ENCODE measurements around the gene TULP4. TPM values are rescaled to one million over a fixed set of nuclear protein-coding genes. Genes with fewer than 3 reads are reported as not detected.
"Not testable (repeated sequence)": the region's sequence is repeated elsewhere in the genome, so short reads cannot be mapped to it uniquely, and the experiment has no call there.

Gene TULP4
- total RNA-seq, 4 donors from 2014 or later: 209 to 459 (median 292) TPM

- intact Hi-C loops (cut with DNase I); H3K27ac ChIP-seq; H3K9me3 ChIP-seq; H3K4me1 ChIP-seq; H3K4me3 ChIP-seq (replicated peaks in 1 of 3); DNase-seq; H3K36me3 ChIP-seq; H3K27me3 ChIP-seq: not testable (repeated sequence)
- WGBS, 2 donors: 96 to 97% methylated on average over 7 of the region's 7 CpGs
Measured at GRCh38 chr6:158350731-158351130, 38.5 kb downstream of the TULP4 start.

DNA sequence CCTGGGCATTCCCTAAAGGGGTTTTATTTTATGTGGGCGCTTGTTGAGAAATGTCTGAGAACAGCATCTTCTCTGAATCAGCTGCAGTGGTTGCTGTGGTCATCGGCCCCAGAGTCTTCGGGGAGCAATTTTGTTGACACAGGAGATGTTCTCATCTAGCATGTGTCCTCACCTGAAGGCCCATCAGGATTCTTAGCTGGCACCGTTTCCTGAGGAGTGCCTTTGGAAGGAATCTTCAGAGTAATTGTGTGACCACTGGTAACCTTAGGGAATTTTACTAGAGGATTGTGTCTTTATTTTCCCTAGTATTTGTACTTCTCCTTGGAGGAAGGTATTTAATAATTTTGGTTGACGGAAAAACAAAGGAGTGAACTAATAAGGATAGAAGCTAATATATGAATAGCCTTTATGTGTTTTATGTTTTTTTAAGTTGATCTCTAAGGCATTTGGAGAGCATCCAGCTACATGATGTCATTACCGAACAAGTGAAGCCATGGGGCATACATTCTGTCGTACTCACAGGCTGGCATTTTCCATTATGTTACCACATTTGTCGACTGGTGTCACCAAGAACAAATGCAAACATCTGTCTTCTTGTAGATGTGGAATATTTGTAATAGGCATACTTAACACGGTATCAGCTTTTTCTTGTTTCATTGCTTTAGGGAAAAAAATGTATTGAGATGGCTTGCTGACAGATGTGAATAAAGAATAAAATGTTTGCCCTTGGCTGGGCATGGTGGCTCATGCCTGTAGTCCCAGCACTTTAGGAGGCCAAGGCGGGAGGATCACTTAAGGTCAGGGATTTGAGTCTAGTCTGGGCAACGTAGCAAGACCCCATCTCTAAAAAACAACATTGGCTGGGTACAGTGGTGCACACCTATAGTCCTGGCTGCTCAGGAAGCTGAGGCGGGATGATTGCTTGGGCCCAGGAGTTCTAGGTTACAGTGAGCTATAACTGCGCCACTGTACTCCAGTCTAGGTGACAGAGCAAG is 41.9 kb downstream of the TULP4 start:
- no peaks in the 10 kb centered on the region for H3K9me3 ChIP-seq
- no peak overlapping the region for H3K4me3 ChIP-seq (replicated peaks in 1 of 3)
- H3K27ac ChIP-seq: no peak overlapping the region
- TF ChIP-seq CTCF (IDR thresholded peaks at IDR 0.05) (no peak), POLR2A (IDR thresholded peaks at IDR 0.05) (no peak)
- WGBS, 2 donors: 88 to 89% methylated on average over 13 of the region's 13 CpGs
- no peaks in the 10 kb centered on the region for H3K27me3 ChIP-seq
- H3K36me3 ChIP-seq: no peaks in the 10 kb centered on the region
- intact Hi-C loops (cut with DNase I): no loop called here
- no peak for DNase-seq
- H3K4me1 ChIP-seq: no peaks in the 10 kb centered on the region

DNA sequence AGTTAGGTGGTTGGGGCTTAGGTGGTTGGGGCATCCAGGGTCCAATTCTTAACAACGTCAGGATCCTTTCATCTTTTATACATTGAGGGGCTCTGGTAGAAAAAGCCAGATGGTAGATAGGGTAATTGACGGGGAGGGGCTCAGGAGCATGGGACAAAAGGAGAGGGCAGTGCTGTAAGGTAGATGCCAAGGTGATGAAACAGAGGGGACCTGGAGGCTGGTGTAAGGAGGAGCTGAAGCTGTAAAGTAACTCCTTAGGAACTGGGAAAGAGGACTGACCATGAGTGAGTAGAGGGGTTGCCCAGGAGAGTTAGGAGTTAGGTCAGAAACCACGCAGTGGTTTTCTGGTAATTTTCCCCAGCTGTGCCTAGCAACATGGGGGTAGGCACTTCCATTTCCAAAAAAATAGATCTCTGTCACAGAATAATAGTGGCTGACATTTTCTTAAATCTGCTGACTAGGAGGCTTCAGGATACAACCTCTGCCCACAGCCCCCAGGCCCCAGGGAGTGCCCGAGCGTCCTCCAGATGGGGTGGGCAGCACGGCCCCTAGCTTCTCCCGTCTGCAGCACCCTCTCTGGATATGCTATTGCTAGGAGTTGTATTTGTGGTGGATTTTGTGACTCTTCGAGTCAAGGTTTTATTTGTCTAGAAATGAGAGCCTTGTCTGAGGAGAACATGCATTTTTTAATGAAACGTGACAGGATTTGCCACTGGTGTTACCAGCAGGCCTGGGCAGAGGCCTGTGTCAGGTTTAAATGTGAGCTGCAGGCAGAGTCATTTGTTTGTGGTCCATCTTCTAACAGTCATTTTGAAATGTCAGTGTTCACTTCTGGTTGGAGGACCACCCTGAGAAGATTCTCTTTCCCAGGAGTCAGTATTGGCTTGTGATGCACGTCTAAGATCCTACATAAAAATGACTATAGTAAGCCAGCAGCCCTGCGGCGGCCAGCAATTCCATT is 44.6 kb downstream of the TULP4 start:
- H3K4me1 ChIP-seq: peaks cover 2% of the 10 kb centered on the region in 2 donors
- no peaks in the 10 kb centered on the region for H3K9me3 ChIP-seq
- no peak overlapping the region for H3K4me3 ChIP-seq (replicated peaks in 1 of 3)
- H3K27ac ChIP-seq: no peak overlapping the region
- H3K27me3 ChIP-seq: no peaks in the 10 kb centered on the region
- TF ChIP-seq CTCF (IDR thresholded peaks at IDR 0.05): no peak
- TF ChIP-seq POLR2A (IDR thresholded peaks at IDR 0.05): no peak
- intact Hi-C loops (cut with DNase I): no loop called here
- DNase-seq: no peak
- WGBS, 2 donors: 91 to 94% methylated on average over 11 to 12 of the region's 12 CpGs
- H3K36me3 ChIP-seq: no peaks in the 10 kb centered on the region

GRCh38 chr6:158357570-158358216 is 45.4 kb downstream of the TULP4 start:
- Histone ChIP-seq H3K27ac (no peak overlapping the region), H3K36me3 (no peaks in the 10 kb centered on the region), H3K4me1 (peaks cover 4 to 8% of the 10 kb centered on the region in 2 donors), H3K27me3 (no peaks in the 10 kb centered on the region), H3K4me3 (replicated peaks in 1 of 3) (no peak overlapping the region), H3K9me3 (no peaks in the 10 kb centered on the region)
- TF ChIP-seq POLR2A (IDR thresholded peaks at IDR 0.05): no peak
- no peak for TF ChIP-seq CTCF (IDR thresholded peaks at IDR 0.05)
- WGBS, 2 donors: 84 to 85% methylated on average over 7 of the region's 7 CpGs
- intact Hi-C loops (cut with DNase I): no loop called here
- no peak for DNase-seq

DNA sequence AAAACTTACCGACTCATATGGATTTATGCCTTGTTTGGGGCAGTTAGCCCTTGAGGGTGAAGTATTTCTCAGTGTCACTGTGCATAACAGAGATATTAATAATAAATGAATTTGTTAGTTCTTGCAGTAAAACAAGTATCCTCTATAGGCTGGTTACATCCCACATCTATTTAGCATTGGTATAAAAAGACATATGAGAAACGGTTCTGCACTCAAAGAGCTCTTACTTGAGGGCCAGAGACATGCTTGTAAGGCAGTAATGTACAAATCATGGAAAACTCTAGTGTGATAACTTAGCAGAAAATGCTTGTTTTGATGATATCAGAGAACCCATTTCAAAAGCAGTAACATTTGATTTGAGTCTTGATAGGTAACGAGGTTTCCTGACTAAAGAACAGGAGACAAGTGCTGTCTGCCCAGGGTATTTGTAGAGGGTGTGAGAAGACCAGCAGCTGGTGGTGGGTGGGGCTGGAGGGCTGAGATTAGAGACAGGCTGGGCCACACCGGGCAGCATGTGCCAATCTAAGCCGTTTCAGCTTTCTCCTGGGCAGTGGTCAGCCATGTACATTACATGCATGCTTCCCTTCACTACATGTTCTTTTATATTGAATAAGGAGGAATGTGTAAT is 46.3 kb downstream of the TULP4 start:
- TF ChIP-seq CTCF (IDR thresholded peaks at IDR 0.05) (no peak), POLR2A (IDR thresholded peaks at IDR 0.05) (no peak)
- Histone ChIP-seq H3K27me3 (no peaks in the 10 kb centered on the region), H3K9me3 (no peaks in the 10 kb centered on the region), H3K36me3 (no peaks in the 10 kb centered on the region), H3K4me3 (replicated peaks in 1 of 3) (no peak overlapping the region), H3K4me1 (peaks cover 4 to 8% of the 10 kb centered on the region in 2 donors), H3K27ac (no peak overlapping the region)
- 72 to 86% methylated on average over 5 of the region's 5 CpGs for WGBS, 2 donors
- no peak for DNase-seq
- intact Hi-C loops (cut with DNase I): no loop called here

Measured in thyroid gland (tissue), 4 donors.